Neural cell (in vitro differentiated cells): ENCODE data around the gene C1orf21.

Experiments used
- CTCF ChIP-seq: fragments of 450-650 bp; IDR thresholded peaks from 2 replicates; pipeline ENCODE4 v1.5.1; 2014; ENCODE audit warnings: antibody characterized with exemption, mild to moderate bottlenecking, moderate library complexity; ENCODE audit not compliant: poor library complexity, severe bottlenecking
- EZH2 ChIP-seq: fragments of 200-600, 300-800 bp; shearing (Covaris generic), sonication (generic); IDR thresholded peaks from 2 replicates; pipeline ENCODE4 v1.6.1; 2014; ENCODE audit warnings: antibody characterized with exemption, low read length, borderline replicate concordance, mild to moderate bottlenecking; ENCODE audit not compliant: insufficient read depth, poor library complexity, severe bottlenecking
- MXI1 ChIP-seq: fragments of 450-650 bp; conservative IDR thresholded peaks from 2 replicates; pipeline ENCODE4 v1.6.1; 2014; ENCODE audit warnings: antibody characterized with exemption, mild to moderate bottlenecking; ENCODE audit not compliant: poor library complexity, severe bottlenecking
- REST ChIP-seq: IDR thresholded peaks from 2 replicates; pipeline ENCODE4 v1.6.1; 2012; ENCODE audit warnings: borderline replicate concordance

GRCh38 chr1:184532199-184532598, 145.4 kb downstream of the C1orf21 start:
- TF ChIP-seq CTCF (no peak), REST (no peak), MXI1 (no peak), EZH2 (no peak)
